Endothelial cell (in vitro differentiated cells): Measurements from ENCODE around the gene FBXL14. TPM values are rescaled to one million over a fixed set of nuclear protein-coding genes. Genes with fewer than 3 reads are reported as not detected.

Experiments used
- DNase-seq: peaks from one replicate; pipeline ENCODE4 v3.0.0; 2021; ENCODE audit warnings: low spot score
- H3K27ac Mint-ChIP-seq: one replicate; pipeline ENCODE4 v1.8.0; 2021; ENCODE audit warnings: mixed read lengths, inconsistent platforms; ENCODE audit not compliant: unreplicated experiment
- H3K27me3 Mint-ChIP-seq: one replicate; pipeline ENCODE4 v1.8.0; 2021; ENCODE audit warnings: mild to moderate bottlenecking, moderate library complexity, mixed read lengths, inconsistent platforms; ENCODE audit not compliant: unreplicated experiment
- H3K36me3 Mint-ChIP-seq: one replicate; pipeline ENCODE4 v1.8.0; 2021; ENCODE audit warnings: mild to moderate bottlenecking, low read depth, mixed read lengths, inconsistent platforms; ENCODE audit not compliant: unreplicated experiment
- H3K4me1 Mint-ChIP-seq: one replicate; pipeline ENCODE4 v1.8.0; 2021; ENCODE audit warnings: mild to moderate bottlenecking, mixed read lengths, inconsistent platforms; ENCODE audit not compliant: unreplicated experiment
- H3K4me3 Mint-ChIP-seq: one replicate; pipeline ENCODE4 v1.8.0; 2021; ENCODE audit warnings: mild to moderate bottlenecking, mixed read lengths, inconsistent platforms; ENCODE audit not compliant: unreplicated experiment
- H3K9me3 Mint-ChIP-seq: one replicate; pipeline ENCODE4 v1.8.0; 2021; ENCODE audit warnings: mixed read lengths, inconsistent platforms; ENCODE audit not compliant: unreplicated experiment
- CTCF ChIP-seq: fragments of 200-600 bp; sonication (generic); IDR thresholded peaks from one replicate; pipeline ENCODE4 v1.5.0; 2021; ENCODE audit warnings: antibody characterized with exemption; ENCODE audit not compliant: unreplicated experiment
- total RNA-seq: library from RNA; stranded (reverse); fragmentation: NEBNext Ultra II Directional; extraction: Animal tissue kit (Norgen Biotek cat#: 25700); gene quantifications from one replicate; pipeline ENCODE4 v1.2.1, GENCODE V29; 2021; ENCODE audit not compliant: unreplicated experiment

The FBXL14 gene
- total RNA-seq, 1 donor from 2014 or later = 14.7 TPM

GRCh38 chr12:1573960-1574864 lies 20.2 kb downstream of the FBXL14 start:
- Mint-ChIP-seq H3K4me1 (peaks cover 20% of the 10 kb centered on the region), H3K27ac (no peak overlapping the region), H3K27me3 (peaks cover 10% of the 10 kb centered on the region), H3K4me3 (no peak overlapping the region), H3K36me3 (no peaks in the 10 kb centered on the region), H3K9me3 (no peaks in the 10 kb centered on the region)
- no peak for DNase-seq
- no peak for TF ChIP-seq CTCF

- no peak overlapping the region for H3K27ac Mint-ChIP-seq
- H3K4me3 Mint-ChIP-seq = no peak overlapping the region
- peaks cover 20% of the 10 kb centered on the region for H3K4me1 Mint-ChIP-seq
- no peak for TF ChIP-seq CTCF
- H3K27me3 Mint-ChIP-seq = peaks cover 10% of the 10 kb centered on the region
- no peak for DNase-seq
- no peaks in the 10 kb centered on the region for H3K9me3 Mint-ChIP-seq
- no peaks in the 10 kb centered on the region for H3K36me3 Mint-ChIP-seq
Measured at GRCh38 chr12:1572731-1573130, 21.6 kb downstream of the FBXL14 start.

- no peak overlapping the region for H3K4me3 Mint-ChIP-seq
- H3K9me3 Mint-ChIP-seq = no peaks in the 10 kb centered on the region
- H3K27ac Mint-ChIP-seq = no peak overlapping the region
- peaks cover 5% of the 10 kb centered on the region for H3K27me3 Mint-ChIP-seq
- DNase-seq = no peak
- TF ChIP-seq CTCF = no peak
- no peaks in the 10 kb centered on the region for H3K36me3 Mint-ChIP-seq
- peaks cover 9% of the 10 kb centered on the region for H3K4me1 Mint-ChIP-seq
Measured at GRCh38 chr12:1567852-1568251, 26.5 kb downstream of the FBXL14 start.

GRCh38 chr12:1566449-1567135 lies 27.8 kb downstream of the FBXL14 start:
- no peak for TF ChIP-seq CTCF
- H3K4me1 Mint-ChIP-seq = peaks cover 7% of the 10 kb centered on the region
- H3K36me3 Mint-ChIP-seq = no peaks in the 10 kb centered on the region
- no peaks in the 10 kb centered on the region for H3K9me3 Mint-ChIP-seq
- peaks cover 4% of the 10 kb centered on the region for H3K27me3 Mint-ChIP-seq
- DNase-seq = no peak
- no peak overlapping the region for H3K27ac Mint-ChIP-seq
- H3K4me3 Mint-ChIP-seq = no peak overlapping the region

- no peak for DNase-seq
- Mint-ChIP-seq H3K4me1 (peaks cover 7% of the 10 kb centered on the region), H3K27ac (no peak overlapping the region), H3K4me3 (no peak overlapping the region), H3K9me3 (no peaks in the 10 kb centered on the region), H3K36me3 (no peaks in the 10 kb centered on the region), H3K27me3 (peaks cover 5% of the 10 kb centered on the region)
- TF ChIP-seq CTCF = no peak
Measured at GRCh38 chr12:1565172-1565571, 29.2 kb downstream of the FBXL14 start.
